Nucleus accumbens (tissue), 56 donors: ENCODE data around the gene SH3PXD2B.
"Not testable (repeated sequence)": the region's sequence is repeated elsewhere in the genome, so short reads cannot be mapped to it uniquely, and the experiment has no call there.

Experiments used
- DNase-seq, 56 donors: peaks; one replicate each; lab custom pipeline; 2025; lab: John Stamatoyannopoulos, UW

The SH3PXD2B gene

GRCh38 chr5:172486912-172487311, 32.6 kb upstream of the SH3PXD2B start:
- DNase-seq = no peak

DNA sequence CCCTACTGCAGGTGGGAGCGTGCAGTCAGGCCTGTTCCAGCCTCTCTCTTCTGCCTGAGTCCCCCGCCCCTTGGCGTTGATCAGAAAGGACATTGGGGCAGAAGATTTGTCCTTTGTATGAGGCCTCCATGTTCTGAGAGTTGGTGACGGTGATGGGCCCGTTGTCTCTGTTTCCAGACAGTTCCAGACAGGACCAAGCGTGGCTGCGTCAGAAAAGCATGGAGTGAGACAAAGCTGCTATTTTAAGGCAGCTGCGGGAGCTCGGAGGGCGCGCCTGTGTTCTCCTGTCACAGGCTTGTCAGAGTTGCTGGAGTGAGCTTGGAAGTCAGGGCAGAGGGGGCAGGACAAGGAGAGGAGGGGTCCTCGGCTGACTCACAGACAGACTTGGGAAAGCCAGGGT, 32.1 kb upstream of the SH3PXD2B start:
- peak in 19 of 56 donors; percentile 8 to 65 (median 21) for DNase-seq

- DNase-seq = no peak
Measured at GRCh38 chr5:172485511-172486202, 31.3 kb upstream of the SH3PXD2B start.

GRCh38 chr5:172484664-172485063, 30.3 kb upstream of the SH3PXD2B start:
- DNase-seq = no peak

- DNase-seq = no peak
Measured at GRCh38 chr5:172482156-172483020, 28.1 kb upstream of the SH3PXD2B start.

DNA sequence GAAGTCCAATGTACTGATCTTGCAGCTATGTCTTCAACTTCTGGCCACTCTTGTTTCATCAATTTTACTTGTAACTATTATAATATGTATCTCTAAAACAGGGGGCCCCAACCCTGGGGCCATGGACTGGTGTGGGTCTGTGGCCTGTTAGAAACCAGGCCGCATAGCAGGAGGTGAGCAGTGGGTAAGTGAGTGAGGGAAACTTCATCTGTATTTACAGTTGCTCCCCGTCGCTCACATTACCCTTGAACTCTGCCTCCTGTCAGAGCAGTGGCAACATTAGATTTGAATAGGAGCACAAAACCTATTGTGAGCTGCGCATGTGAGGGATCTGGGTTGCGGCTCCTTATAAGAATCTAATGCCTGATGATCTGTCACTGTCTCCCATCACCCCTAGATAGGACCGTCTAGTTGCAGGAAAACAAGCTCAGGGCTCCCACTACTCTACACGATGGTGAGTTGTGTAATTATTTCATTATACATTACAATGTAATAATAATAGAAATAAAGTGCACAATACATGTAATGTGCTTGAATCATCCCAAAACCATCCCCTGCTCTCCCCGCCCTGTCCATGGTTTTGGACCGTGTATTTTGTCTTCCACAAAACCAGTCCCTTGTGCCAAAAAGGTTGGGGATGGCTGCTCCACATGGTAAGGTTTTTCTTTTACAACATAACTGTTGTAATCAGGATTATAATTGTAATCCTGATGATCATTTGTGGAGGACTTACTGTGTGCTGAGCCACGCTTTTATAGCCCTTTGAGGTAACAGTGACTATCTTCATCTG, 26.9 kb upstream of the SH3PXD2B start:
- DNase-seq = no peak

- DNase-seq = no peak
Measured at GRCh38 chr5:172479784-172480115, 25.4 kb upstream of the SH3PXD2B start.

GRCh38 chr5:172479034-172479783, 24.9 kb upstream of the SH3PXD2B start:
- peak in 55 of 56 donors; percentile 5 to 90 (median 66) for DNase-seq

- DNase-seq = not testable (repeated sequence)
Measured at GRCh38 chr5:172478695-172479033, 24.3 kb upstream of the SH3PXD2B start.

DNA sequence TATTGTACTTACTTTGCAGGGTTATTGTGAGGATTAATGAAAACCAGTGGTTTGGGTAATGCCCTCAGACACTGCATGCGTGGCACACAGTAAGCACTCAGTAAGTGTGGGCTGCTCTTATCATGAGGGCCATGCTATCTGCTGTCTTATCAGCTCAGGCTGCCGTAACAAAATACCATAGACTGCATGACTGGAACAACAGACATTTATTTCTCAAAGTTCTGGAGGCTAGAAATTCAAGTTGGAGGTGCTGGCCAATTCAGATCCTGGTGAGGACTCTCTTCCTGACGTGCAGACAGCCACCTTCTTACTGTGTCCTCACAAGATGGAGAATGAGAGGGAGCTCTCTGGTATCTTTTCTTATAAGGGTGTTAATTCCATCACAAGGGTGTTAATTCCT, 23.9 kb upstream of the SH3PXD2B start:
- no peak for DNase-seq

DNA sequence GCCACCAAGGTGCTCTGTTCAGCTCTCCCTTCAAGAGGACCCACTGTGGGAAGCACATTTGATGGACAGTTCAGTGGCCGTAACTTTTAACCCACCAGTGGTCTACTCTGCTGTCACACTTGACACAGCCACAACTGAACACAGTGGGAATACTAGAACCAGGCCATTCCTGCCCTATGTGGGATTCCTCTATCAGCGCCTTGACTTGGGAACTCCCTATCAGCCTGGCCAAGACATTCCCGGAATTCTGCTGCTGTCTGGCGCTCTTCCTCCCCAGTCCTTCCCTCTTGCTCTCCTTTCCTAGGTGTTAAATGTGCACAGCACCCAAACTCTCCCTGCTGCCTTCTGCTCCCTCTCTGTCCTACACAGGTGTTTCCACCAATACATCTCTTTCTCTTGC, 23.1 kb upstream of the SH3PXD2B start:
- DNase-seq = no peak

DNA sequence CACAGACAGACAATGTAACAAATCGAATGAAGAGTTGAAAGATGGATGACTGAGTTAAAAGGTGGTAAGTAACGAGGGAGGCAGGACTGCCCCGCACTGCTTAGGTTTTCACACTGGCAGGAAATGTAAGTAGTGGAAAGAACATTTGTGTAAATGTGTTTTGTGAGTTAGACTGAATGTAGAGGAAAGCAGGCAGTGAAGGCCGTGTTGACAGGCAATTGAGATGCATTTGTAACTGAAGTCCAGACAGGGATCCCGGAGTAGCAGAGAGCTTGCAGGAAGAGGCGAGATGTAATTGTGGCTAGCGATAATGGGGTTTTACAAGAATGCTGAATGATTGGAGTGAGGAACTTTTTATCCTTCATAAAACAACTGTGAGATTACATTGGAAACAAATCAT, 20.0 kb upstream of the SH3PXD2B start:
- DNase-seq = no peak

DNA sequence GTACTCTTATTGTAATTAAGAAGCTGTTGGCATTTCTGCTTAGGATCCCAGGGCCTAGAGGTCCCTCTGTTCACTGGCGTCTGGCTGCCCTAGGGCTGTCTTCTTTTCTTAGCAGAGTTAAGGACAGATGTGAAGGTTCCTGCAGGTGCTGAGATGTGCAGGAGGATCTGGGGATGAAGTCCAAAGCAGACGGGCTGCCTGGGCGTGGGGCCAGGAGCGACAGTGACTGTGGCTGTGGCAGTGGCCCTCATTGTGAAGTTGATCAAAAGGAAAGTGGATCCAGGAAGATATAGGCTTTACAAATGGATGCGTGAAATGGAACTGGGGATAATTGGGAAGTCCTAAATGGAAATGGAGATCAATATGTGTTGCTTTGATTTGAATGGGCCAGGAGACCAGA, 19.1 kb upstream of the SH3PXD2B start:
- no peak for DNase-seq

DNA sequence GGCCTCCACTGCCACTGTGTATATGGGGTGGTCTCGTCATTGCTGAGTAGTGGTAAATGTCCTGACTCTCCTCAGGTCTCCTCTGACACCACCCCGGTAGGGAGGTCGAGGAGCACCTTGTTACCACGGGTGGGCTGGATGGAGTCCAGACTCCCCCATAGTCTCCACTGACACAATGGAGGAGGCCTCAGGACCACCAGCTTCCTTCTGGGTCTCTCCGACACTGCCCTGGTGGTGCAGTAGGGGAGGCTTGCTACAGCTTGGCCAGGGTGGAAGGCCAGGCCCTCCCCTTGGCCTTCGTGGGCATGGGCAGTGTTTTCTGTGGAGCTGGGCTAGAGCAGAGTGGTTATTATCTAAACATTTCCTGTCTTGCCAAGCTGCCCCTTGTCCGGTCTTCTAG, 15.4 kb upstream of the SH3PXD2B start:
- no peak for DNase-seq

GRCh38 chr5:172466062-172466461, 11.7 kb upstream of the SH3PXD2B start:
- no peak for DNase-seq

GRCh38 chr5:172463031-172463430, 8.7 kb upstream of the SH3PXD2B start:
- peak in 38 of 56 donors; percentile 11 to 87 (median 58) for DNase-seq

- no peak for DNase-seq
Measured at GRCh38 chr5:172459783-172460165, 5.4 kb upstream of the SH3PXD2B start.

GRCh38 chr5:172458976-172459782, 4.9 kb upstream of the SH3PXD2B start:
- no peak for DNase-seq

DNA sequence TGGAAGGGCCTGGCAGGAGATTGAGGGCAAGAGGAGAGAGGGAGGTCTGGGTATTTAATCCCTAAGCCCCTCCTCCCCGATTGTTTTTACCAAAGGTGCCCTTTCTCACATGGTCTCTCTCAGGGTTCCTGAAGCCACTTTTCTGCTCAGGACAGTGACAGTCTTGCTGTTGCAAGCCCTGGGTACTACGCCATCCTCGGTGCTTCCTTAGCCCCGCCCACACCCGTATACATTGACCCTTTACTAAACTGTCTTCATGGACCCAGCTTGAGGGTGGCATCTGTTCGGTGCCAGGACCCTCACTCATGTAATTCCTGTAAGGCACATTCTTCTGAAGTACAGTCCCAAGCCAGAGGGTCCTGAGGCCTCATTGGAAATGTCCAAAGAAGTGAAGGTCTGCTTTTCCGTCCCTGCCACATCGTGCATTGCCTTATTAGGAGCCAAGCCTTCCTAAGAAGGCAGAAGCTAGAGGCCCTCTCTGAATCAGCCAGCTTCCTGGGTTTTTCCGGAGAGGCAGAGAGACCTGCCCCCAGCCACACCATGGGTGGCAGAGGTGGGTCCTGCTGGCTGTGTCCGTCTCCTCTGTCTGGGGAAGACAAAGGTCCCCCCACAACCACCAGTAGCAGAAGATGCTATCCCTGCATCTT, 1.9 kb upstream of the SH3PXD2B start:
- no peak for DNase-seq
